GM12878 (cell line): ENCODE measurements around the gene SLC2A1. TPM values are rescaled to one million over a fixed set of nuclear protein-coding genes. Genes with fewer than 3 reads are reported as not detected.
A peak's percentile ranks its signal among the peaks of the same experiment; 100 is the strongest.

Experiments used
- ATAC-seq: fragments of 200-7000 bp; cut with Tn5 transposase; 3 replicates; pipeline ENCODE4 v1.9.1; 2020; ENCODE audit warnings: mild to moderate bottlenecking, moderate library complexity
- BruUV-seq: library from RNA; stranded (reverse); fragments of 400-500 nt; replicated peaks from 2 replicates; lab custom pipeline; 2021; lab: Mats Ljungman, UMichigan
- CTCF ChIA-PET: fragments of 300-600 bp; sonication (Branson Sonifier 250); formaldehyde crosslinking; extraction: SDS; loops from one replicate; lab custom pipeline; 2021; ENCODE audit warnings: inconsistent platforms; lab: Yijun Ruan, JAX
- POLR2A ChIA-PET: fragments of 350-600 bp; formaldehyde crosslinking; extraction: SDS; loops from one replicate; lab custom pipeline; 2021; ENCODE audit warnings: inconsistent platforms; lab: Charles Lee
- RAD21 ChIA-PET: fragments of 300-600 bp; sonication (Branson Sonifier 250); formaldehyde crosslinking; loops from one replicate; lab custom pipeline; 2023; ENCODE audit warnings: antibody characterized with exemption; ENCODE audit not compliant: unreplicated experiment; lab: Charles Lee
- SMC1A ChIA-PET: fragments of 300-600 bp; sonication (Branson Sonifier 250); formaldehyde crosslinking; loops from one replicate; lab custom pipeline; 2023; ENCODE audit not compliant: unreplicated experiment, uncharacterized antibody; lab: Charles Lee
- DNase-seq: peaks from one replicate; pipeline ENCODE4 v3.0.0-alpha.2; 2011; ENCODE audit warnings: low read depth, low spot score
- FAIRE-seq: peaks from 3 replicates; lab custom pipeline; 2011; peaks lifted over from hg19 to GRCh38; lab: Jason Lieb, UNC
- H2AFZ ChIP-seq: 2 replicates; pipeline ENCODE4 v1.6.0; 2011; ENCODE audit warnings: low read depth, low read length, control low read depth; ENCODE audit not compliant: control insufficient read depth
- H3K27ac ChIP-seq: 2 replicates; pipeline ENCODE4 v1.5.1; 2011; ENCODE audit warnings: control low read depth; ENCODE audit not compliant: control insufficient read depth, insufficient read depth
- H3K27me3 ChIP-seq, 2 experiments: replicated peaks in 1 of 2; 2 replicates each; pipeline versions ENCODE4 v1.6.0 to v1.6.1; 2011; ENCODE audit warnings: low read length in 1 of 2; ENCODE audit not compliant: control insufficient read depth in 2 of 2, insufficient read depth in 2 of 2
- H3K36me3 ChIP-seq, 2 experiments: 2 replicates each; pipeline ENCODE4 v1.5.1; 2011; ENCODE audit warnings: low read length in 1 of 2; ENCODE audit not compliant: control insufficient read depth in 2 of 2, insufficient read depth in 2 of 2
- H3K4me1 ChIP-seq: 2 replicates; pipeline ENCODE4 v1.6.1; 2011; ENCODE audit warnings: mild to moderate bottlenecking, low read length, moderate library complexity, mixed read lengths; ENCODE audit not compliant: control insufficient read depth, insufficient read depth
- H3K4me2 ChIP-seq: 2 replicates; pipeline ENCODE4 v1.6.0; 2011; ENCODE audit warnings: control low read depth; ENCODE audit not compliant: control insufficient read depth, insufficient read depth
- H3K4me3 ChIP-seq: fragments of 200-600 bp; sonication (generic); 2 replicates; pipeline ENCODE4 v1.5.1; 2016
- H3K79me2 ChIP-seq: 2 replicates; pipeline ENCODE4 v1.6.0; 2011; ENCODE audit warnings: low read length; ENCODE audit not compliant: control insufficient read depth, insufficient read depth
- H3K9ac ChIP-seq: 2 replicates; pipeline ENCODE4 v1.8.0; 2011; ENCODE audit warnings: low read length, control low read depth, mixed read lengths; ENCODE audit not compliant: control insufficient read depth, insufficient read depth
- H3K9me3 ChIP-seq: replicated peaks from 3 replicates; pipeline ENCODE4 v1.5.1; 2011; ENCODE audit warnings: mild to moderate bottlenecking, low read length; ENCODE audit not compliant: control insufficient read depth, insufficient read depth
- H4K20me1 ChIP-seq: 2 replicates; pipeline ENCODE4 v1.6.0; 2011; ENCODE audit not compliant: control insufficient read depth, insufficient read depth
- ATF2 ChIP-seq: IDR thresholded peaks from 2 replicates; pipeline ENCODE4 v1.6.1; 2012; ENCODE audit warnings: low read length, inconsistent platforms
- CREM ChIP-seq: IDR thresholded peaks from 2 replicates; pipeline ENCODE4 v1.6.1; 2014; ENCODE audit warnings: antibody characterized with exemption, low read depth
- EED ChIP-seq: sonication (generic); IDR thresholded peaks from 2 replicates; pipeline ENCODE4 v1.6.1; 2016; ENCODE audit warnings: antibody characterized with exemption, low read depth
- EZH2 ChIP-seq: IDR thresholded peaks from 2 replicates; pipeline ENCODE4 v1.6.1; 2012; ENCODE audit warnings: low read depth, mild to moderate bottlenecking, control low read depth, inconsistent platforms, low read length, borderline replicate concordance; ENCODE audit not compliant: control insufficient read depth
- HDAC2 ChIP-seq: fragments of 200-600 bp; sonication (generic); IDR thresholded peaks from 2 replicates; pipeline ENCODE4 v1.6.1; 2017
- IKZF2 ChIP-seq, 2 experiments: fragments of 450-650 bp; IDR thresholded peaks; 2 replicates each; pipeline ENCODE4 v1.6.1; 2017; ENCODE audit warnings: mild to moderate bottlenecking in 2 of 2, moderate library complexity in 2 of 2
- IRF4 ChIP-seq: IDR thresholded peaks from 2 replicates; pipeline ENCODE4 v1.6.1; 2011; ENCODE audit warnings: low read depth, low read length
- JUNB ChIP-seq: IDR thresholded peaks from 2 replicates; pipeline ENCODE4 v1.6.1; 2016; ENCODE audit warnings: antibody characterized with exemption, mild to moderate bottlenecking
- LARP7 ChIP-seq: fragments of 450-650 bp; IDR thresholded peaks from 2 replicates; pipeline ENCODE4 v1.6.1; 2017; ENCODE audit warnings: mild to moderate bottlenecking
- NKRF ChIP-seq: fragments of 450-650 bp; conservative IDR thresholded peaks from 2 replicates; pipeline ENCODE4 v1.6.1; 2017; ENCODE audit warnings: mild to moderate bottlenecking, moderate library complexity
- RUNX3 ChIP-seq: IDR thresholded peaks from 2 replicates; pipeline ENCODE4 v1.6.1; 2012; ENCODE audit warnings: low read length, inconsistent platforms
- SMC3 ChIP-seq: IDR thresholded peaks from 2 replicates; pipeline ENCODE4 v1.6.1; 2011; ENCODE audit warnings: low read length, improper control_type of control experiment, borderline replicate concordance
- TAF1 ChIP-seq: IDR thresholded peaks from 2 replicates; pipeline ENCODE4 v1.6.1; 2011; ENCODE audit warnings: mild to moderate bottlenecking, low read depth, low read length, borderline replicate concordance
- WRNIP1 ChIP-seq: IDR thresholded peaks from 2 replicates; pipeline ENCODE4 v1.6.1; 2011; ENCODE audit warnings: low read depth, low read length, improper control_type of control experiment, borderline replicate concordance
- ZNF217 ChIP-seq: fragments of 450-650 bp; IDR thresholded peaks from 2 replicates; pipeline ENCODE4 v1.6.1; 2017; ENCODE audit warnings: antibody characterized with exemption, mild to moderate bottlenecking
- ZNF24 ChIP-seq: fragments of 450-650 bp; IDR thresholded peaks from 2 replicates; pipeline ENCODE4 v1.6.1; 2017; ENCODE audit warnings: antibody characterized with exemption, mild to moderate bottlenecking
- WGBS: methylation state at CpG from one replicate; pipeline ENCODE4 v1.1.6; 2016; ENCODE audit warnings: low lambda C conversion rate; ENCODE audit not compliant: insufficient replicate concordance, insufficient coverage; ENCODE audit errors: missing lambda C conversion rate; 5-methylcytosine and 5-hydroxymethylcytosine counted together
- in situ Hi-C: fragments of 300-500 bp; cut with MboI; formaldehyde crosslinking; loops from 9 replicates; pipeline ENCODE4 v1.14.3; 2018; ENCODE audit warnings: mixed read lengths
- intact Hi-C: fragments of 100-400 bp; cut with micrococcal nuclease; formaldehyde crosslinking; loops from one replicate; pipeline ENCODE4 v1.14.2; 2022; ENCODE audit not compliant: unreplicated experiment
- polyA plus RNA-seq, 11 experiments: library from polyadenylated mRNA; depleted of rRNA in 4 of 11; unstranded in 6 of 11; stranded (reverse) in 5 of 11; fragments of >200 nt; fragmentation: Nextera tagmentation in 4 of 11; fragmentation: Illumina TruSeq in 1 of 11; extraction: Ambion mirVana in 4 of 11; extraction: Trizol in 1 of 11; gene quantifications; 1 replicate in 1 of 11; 2 replicates in 10 of 11; pipeline versions ENCODE4 v1.2.1 to v1.2.3, GENCODE V29; 2011 to 2016; ENCODE audit warnings: inconsistent platforms in 2 of 11, missing spikeins in 2 of 11, low read depth in 1 of 11
- total RNA-seq, 4 experiments: library from RNA; depleted of rRNA in 3 of 4; stranded (reverse); fragments of >200 nt in 3 of 4; fragmentation: Illumina TruSeq in 1 of 4; extraction: Trizol in 1 of 4; gene quantifications; 2 replicates each; pipeline versions ENCODE4 v1.2.1 to v1.2.3, GENCODE V29; 2013 to 2021
- TF ChIP-seq, protein P1 (sequence below): fragments of 450-650 bp; formaldehyde crosslinking; IDR thresholded peaks from 2 replicates; pipeline ENCODE4 v1.5.0; 2022; ENCODE audit warnings: mild to moderate bottlenecking, missing genetic modification characterization

The SLC2A1 gene
- total and polyA plus RNA-seq, 10 of the 15 experiments (the other 5 are each of a cell fraction or from before 2014, with no cell fraction given): 5.7 to 66.0 (median 44.2) TPM

GRCh38 chr1:42922687-42923366 is 35.8 kb downstream of the SLC2A1 start:
- FAIRE-seq (peak; percentile 86), DNase-seq (peak; percentile 69), ATAC-seq (peak; percentile 73)
- Histone ChIP-seq H3K9ac (no peak overlapping the region), H3K4me2 (peak overlapping the region; percentile 53; the same call in 1 of the 2 replicates), H3K27ac (peak overlapping the region; percentile 15; the same call in 1 of the 2 replicates), H3K27me3 (no peaks in the 10 kb centered on the region), H3K4me3 (peak overlapping the region; percentile 3; the same call in 1 of the 2 replicates), H3K36me3 (peaks cover 12 to 18% of the 10 kb centered on the region in 2 experiments), H2AFZ (peak overlapping the region; percentile 56), H4K20me1 (no peaks in the 10 kb centered on the region), H3K4me1 (peaks cover 6% of the 10 kb centered on the region), H3K9me3 (no peaks in the 10 kb centered on the region), H3K79me2 (no peaks in the 10 kb centered on the region; the same call in 1 of the 2 replicates)
- ChIA-PET POLR2A (interaction anchor here (0.5 to 5.2 kb wide), 7 partner anchors 13 to 453 kb away, joined by 3 to 21 read pairs (median 3); partner anchors contain the start of genes C1orf50 and P3H1), RAD21 (interaction anchor here (0.6 to 5.6 kb wide), 25 partner anchors 9 to 474 kb away, joined by 3 to 198 read pairs (median 4); partner anchors contain the start of genes C1orf50, ERMAP, P3H1 and SVBP), CTCF (interaction anchor here (0.7 to 8.3 kb wide), 38 partner anchors 8 to 345 kb away, joined by 3 to 247 read pairs (median 5); partner anchors contain the start of genes C1orf50, ERMAP, P3H1 and SVBP), SMC1A (interaction anchor here (0.6 to 17.7 kb wide), 30 partner anchors 10 to 469 kb away, joined by 3 to 602 read pairs (median 4); partner anchors contain the start of genes ERMAP, SVBP and ZNF691)
- no TSS peak for BruUV-seq
- intact Hi-C loops: loop anchor here (1.0 to 5.0 kb wide), 2 partner anchors 34 to 150 kb away; partner anchors contain the start of gene SLC2A1
- in situ Hi-C loops: loop anchor here (5.0 kb wide), 2 partner anchors 34 to 144 kb away; partner anchors contain the start of gene SLC2A1
- WGBS: 11% methylated on average over 4 of the region's 4 CpGs
- TF ChIP-seq ZNF217 (no peak), EZH2 (no peak), EED (no peak), NKRF (no peak), RUNX3 (peak; percentile 64), LARP7 (no peak), ATF2 (no peak), IRF4 (peak; percentile 55; the same call in 1 of the 2 replicates), JUNB (no peak), HDAC2 (no peak), WRNIP1 (no peak), SMC3 (peak; percentile 79), TAF1 (no peak), CREM (no peak), ZNF24 (peak; percentile 60; the same call in 1 of the 2 replicates), IKZF2 (IDR thresholded peaks at IDR 0.05) (peak in 1 of 2 experiments; percentile 58; a peak in 2 of 4 replicates)
- TF ChIP-seq, protein P1, sequence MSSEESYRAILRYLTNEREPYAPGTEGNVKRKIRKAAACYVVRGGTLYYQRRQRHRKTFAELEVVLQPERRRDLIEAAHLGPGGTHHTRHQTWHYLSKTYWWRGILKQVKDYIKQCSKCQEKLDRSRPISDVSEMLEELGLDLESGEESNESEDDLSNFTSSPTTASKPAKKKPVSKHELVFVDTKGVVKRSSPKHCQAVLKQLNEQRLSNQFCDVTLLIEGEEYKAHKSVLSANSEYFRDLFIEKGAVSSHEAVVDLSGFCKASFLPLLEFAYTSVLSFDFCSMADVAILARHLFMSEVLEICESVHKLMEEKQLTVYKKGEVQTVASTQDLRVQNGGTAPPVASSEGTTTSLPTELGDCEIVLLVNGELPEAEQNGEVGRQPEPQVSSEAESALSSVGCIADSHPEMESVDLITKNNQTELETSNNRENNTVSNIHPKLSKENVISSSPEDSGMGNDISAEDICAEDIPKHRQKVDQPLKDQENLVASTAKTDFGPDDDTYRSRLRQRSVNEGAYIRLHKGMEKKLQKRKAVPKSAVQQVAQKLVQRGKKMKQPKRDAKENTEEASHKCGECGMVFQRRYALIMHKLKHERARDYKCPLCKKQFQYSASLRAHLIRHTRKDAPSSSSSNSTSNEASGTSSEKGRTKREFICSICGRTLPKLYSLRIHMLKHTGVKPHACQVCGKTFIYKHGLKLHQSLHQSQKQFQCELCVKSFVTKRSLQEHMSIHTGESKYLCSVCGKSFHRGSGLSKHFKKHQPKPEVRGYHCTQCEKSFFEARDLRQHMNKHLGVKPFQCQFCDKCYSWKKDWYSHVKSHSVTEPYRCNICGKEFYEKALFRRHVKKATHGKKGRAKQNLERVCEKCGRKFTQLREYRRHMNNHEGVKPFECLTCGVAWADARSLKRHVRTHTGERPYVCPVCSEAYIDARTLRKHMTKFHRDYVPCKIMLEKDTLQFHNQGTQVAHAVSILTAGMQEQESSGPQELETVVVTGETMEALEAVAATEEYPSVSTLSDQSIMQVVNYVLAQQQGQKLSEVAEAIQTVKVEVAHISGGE: no peak
